Measurements from ENCODE around the gene CTDP1.
A peak's percentile ranks its signal among the peaks of the same experiment; 100 is the strongest.

CTDP1 gene

DNA sequence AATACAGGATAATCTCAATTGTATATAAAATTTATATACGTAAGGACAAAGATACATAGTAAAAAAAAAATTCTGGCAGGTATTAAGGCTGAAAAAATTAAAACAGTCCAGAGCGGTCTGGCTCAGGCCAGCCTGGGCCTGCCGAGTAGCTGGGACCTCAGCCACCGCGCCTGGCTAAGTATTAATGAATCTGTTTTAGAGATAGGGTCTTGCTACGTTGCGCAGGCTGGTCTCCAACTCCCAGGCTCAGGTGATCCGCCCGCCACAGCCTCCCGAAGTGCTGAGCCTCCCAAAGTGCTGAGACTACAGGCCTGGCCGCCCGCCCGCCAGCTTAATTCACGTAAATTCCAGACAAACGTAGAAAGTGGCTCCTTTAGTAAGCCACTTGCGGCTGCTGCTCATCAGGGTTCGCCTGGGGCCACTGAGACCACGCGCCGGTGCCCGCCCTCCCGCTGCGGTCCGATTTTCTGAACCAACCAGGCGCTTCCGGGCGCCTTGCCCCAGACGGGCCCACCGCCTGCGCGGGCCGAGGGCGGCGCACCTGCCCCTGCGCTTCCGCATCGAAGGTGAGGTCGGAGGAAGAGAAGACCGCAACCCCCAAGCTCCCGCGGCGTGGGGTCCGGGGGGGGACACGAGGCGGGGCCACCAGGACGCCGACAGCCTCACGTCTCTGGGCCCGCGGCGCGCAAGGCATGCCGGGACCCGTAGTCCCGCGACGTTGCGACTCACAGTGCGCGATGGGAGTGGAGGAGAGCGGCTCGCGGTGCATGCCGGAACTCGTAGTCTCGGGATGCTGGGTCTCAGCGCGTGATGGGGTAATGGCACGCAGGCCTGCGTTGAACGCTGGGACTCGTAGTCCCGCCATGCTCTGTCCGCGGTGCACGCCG, 695 bp upstream of the CTDP1 start (continued):
- TF ChIP-seq MYNN (tag by site-specific recombination; IDR thresholded peaks at IDR 0.05; ENCODE audit: borderline replicate concordance) (no peak), ZNF280C (tag by site-specific recombination; IDR thresholded peaks at IDR 0.05) (no peak), ZNF488 (tag by site-specific recombination; IDR thresholded peaks at IDR 0.05) (no peak), ZBTB1 (tag by site-specific recombination; IDR thresholded peaks at IDR 0.05) (no peak), ZBTB17 (tag by site-specific recombination; IDR thresholded peaks at IDR 0.05) (peak; percentile 85), ZNF664 (tag by site-specific recombination; IDR thresholded peaks at IDR 0.05) (no peak), ZNF416 (tag by site-specific recombination; IDR thresholded peaks at IDR 0.05) (no peak), ZNF16 (tag by site-specific recombination; IDR thresholded peaks at IDR 0.05; ENCODE audit: low read depth) (no peak), ZNF112 (tag by site-specific recombination; IDR thresholded peaks at IDR 0.05) (no peak), ZNF530 (tag by site-specific recombination; IDR thresholded peaks at IDR 0.05; ENCODE audit: low read depth) (no peak), ZNF148 (tag by site-specific recombination; IDR thresholded peaks at IDR 0.05; ENCODE audit: borderline replicate concordance) (no peak), ZNF830 (tag by site-specific recombination; IDR thresholded peaks at IDR 0.05; ENCODE audit: low read depth) (no peak), KLF16 (tag by site-specific recombination; IDR thresholded peaks at IDR 0.05) (peak; percentile 65; the same call in 1 of the 2 replicates), ZNF513 (tag by site-specific recombination; IDR thresholded peaks at IDR 0.05) (peak; percentile 46), ZSCAN16 (tag by site-specific recombination; IDR thresholded peaks at IDR 0.05) (no peak), ZNF707 (tag by site-specific recombination; IDR thresholded peaks at IDR 0.05) (no peak)
- TF ChIP-seq, protein P1, sequence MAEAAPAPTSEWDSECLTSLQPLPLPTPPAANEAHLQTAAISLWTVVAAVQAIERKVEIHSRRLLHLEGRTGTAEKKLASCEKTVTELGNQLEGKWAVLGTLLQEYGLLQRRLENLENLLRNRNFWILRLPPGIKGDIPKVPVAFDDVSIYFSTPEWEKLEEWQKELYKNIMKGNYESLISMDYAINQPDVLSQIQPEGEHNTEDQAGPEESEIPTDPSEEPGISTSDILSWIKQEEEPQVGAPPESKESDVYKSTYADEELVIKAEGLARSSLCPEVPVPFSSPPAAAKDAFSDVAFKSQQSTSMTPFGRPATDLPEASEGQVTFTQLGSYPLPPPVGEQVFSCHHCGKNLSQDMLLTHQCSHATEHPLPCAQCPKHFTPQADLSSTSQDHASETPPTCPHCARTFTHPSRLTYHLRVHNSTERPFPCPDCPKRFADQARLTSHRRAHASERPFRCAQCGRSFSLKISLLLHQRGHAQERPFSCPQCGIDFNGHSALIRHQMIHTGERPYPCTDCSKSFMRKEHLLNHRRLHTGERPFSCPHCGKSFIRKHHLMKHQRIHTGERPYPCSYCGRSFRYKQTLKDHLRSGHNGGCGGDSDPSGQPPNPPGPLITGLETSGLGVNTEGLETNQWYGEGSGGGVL (tag by site-specific recombination; IDR thresholded peaks at IDR 0.05), result peak; percentile 89
- TF ChIP-seq, protein P2, sequence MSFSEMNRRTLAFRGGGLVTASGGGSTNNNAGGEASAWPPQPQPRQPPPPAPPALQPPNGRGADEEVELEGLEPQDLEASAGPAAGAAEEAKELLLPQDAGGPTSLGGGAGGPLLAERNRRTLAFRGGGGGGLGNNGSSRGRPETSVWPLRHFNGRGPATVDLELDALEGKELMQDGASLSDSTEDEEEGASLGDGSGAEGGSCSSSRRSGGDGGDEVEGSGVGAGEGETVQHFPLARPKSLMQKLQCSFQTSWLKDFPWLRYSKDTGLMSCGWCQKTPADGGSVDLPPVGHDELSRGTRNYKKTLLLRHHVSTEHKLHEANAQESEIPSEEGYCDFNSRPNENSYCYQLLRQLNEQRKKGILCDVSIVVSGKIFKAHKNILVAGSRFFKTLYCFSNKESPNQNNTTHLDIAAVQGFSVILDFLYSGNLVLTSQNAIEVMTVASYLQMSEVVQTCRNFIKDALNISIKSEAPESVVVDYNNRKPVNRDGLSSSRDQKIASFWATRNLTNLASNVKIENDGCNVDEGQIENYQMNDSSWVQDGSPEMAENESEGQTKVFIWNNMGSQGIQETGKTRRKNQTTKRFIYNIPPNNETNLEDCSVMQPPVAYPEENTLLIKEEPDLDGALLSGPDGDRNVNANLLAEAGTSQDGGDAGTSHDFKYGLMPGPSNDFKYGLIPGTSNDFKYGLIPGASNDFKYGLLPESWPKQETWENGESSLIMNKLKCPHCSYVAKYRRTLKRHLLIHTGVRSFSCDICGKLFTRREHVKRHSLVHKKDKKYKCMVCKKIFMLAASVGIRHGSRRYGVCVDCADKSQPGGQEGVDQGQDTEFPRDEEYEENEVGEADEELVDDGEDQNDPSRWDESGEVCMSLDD (tag by site-specific recombination; IDR thresholded peaks at IDR 0.05), result peak; percentile 99
- TF ChIP-seq, protein P3, sequence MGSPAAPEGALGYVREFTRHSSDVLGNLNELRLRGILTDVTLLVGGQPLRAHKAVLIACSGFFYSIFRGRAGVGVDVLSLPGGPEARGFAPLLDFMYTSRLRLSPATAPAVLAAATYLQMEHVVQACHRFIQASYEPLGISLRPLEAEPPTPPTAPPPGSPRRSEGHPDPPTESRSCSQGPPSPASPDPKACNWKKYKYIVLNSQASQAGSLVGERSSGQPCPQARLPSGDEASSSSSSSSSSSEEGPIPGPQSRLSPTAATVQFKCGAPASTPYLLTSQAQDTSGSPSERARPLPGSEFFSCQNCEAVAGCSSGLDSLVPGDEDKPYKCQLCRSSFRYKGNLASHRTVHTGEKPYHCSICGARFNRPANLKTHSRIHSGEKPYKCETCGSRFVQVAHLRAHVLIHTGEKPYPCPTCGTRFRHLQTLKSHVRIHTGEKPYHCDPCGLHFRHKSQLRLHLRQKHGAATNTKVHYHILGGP (tag by site-specific recombination; IDR thresholded peaks at IDR 0.05), result no peak

Measured in HEK293 (cell line).